ENCODE measurements around the gene CNGA3. TPM values are rescaled to one million over a fixed set of nuclear protein-coding genes. Genes with fewer than 3 reads are reported as not detected.

The CNGA3 gene
- not detected in 3 replicates for total RNA-seq
- long read RNA-seq: 0 reads

DNA sequence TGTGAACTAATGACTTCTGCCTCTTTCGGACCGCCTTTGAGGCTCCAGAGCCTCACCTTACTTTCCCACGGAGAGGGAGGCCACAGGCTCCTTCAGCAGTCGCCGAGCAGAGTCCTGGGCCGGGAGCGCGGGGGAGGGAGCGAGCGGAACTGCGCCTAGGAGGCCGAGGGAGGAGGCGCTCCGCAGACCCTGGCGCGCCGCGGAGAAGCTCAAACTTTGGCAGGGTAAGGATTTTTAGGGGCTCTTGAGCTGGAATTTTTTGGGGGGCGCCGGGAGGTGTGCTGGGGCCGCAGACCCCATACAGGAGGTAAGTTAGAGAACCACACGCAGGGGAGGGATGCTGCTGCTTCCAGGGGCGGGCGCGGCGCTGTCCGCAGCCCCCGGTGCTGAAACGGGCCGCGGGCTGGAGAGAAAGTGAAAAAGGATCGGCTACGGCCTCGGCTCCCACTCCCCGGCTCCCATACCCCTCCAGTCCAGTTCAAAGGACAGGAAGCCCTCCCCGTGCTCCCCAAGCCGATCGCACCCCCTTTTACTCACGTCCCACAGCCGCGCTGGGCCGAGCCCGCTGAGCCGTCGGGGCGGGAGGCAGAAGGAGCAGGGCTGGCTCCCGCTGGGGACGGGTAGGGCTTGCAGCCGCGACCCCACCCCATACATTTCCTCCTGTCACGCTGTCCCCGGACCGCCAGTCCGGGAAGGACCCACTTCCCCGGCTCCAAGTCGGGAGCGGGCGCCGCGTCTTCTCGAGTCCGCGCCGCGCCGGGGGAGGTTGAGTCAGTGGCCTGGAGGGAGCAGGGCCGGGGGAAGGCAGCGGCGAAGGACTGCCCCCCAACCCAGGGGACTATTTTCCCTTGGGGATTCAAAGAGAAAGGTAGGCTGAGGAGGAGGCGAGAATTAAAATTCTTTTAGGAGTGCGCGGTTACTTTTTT, at the start of gene CNGA3:
Gene CNGA3 (plus strand): TSS at position 146 of the 926 bp plus-strand sequence. CDS start 23,520 bp downstream, outside the sequence.
- H3K27me3 Mint-ChIP-seq (ENCODE audit: low read depth): peaks cover 70% of the 10 kb centered on the region
- no peak for DNase-seq (ENCODE audit: low spot score)
- H3K4me1 Mint-ChIP-seq (ENCODE audit: low read depth): peaks cover 8% of the 10 kb centered on the region

DNA sequence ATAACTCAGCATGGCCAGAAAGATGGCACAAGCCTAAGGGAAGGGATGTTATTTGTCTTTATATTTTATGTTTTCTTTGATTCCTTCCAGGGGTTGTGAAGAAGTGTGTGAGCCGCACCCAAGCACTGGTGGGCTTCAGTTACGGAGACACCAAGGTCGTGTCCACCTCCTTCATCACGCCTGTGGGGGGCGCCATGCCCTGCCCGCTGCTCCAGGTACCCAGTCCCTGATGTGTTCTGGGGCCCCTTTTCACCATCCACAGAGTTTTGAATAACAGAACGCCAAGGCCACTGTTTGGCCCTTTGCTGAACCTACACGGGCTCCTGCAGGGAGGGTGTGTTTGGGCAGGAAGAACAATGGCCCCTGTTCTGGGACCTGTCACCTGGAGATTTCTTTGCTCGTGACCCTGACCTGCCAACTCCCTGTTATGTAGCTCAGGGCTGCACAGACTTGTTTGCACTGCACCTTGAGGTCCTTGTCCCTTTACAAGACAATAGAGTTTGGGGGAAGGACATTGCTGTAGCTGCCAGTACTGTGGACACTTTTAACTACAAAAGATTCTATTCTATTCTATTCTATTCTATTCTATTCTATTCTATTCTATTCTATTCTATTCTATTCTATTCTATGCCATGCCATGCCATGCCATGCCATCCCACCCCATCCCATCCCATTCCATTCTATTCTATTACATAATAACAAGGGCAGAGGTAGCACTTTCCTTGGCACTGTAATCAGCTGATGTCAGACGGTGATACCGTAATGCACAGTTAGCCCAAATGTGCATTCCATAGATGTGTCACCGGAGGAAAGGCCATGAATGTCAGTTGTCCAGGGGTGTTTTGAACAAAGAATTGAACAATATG, 48.2 kb upstream of the CNGA3 start:
- H3K4me3 Mint-ChIP-seq (ENCODE audit: unreplicated experiment): no peak overlapping the region
- TF ChIP-seq, protein P1, sequence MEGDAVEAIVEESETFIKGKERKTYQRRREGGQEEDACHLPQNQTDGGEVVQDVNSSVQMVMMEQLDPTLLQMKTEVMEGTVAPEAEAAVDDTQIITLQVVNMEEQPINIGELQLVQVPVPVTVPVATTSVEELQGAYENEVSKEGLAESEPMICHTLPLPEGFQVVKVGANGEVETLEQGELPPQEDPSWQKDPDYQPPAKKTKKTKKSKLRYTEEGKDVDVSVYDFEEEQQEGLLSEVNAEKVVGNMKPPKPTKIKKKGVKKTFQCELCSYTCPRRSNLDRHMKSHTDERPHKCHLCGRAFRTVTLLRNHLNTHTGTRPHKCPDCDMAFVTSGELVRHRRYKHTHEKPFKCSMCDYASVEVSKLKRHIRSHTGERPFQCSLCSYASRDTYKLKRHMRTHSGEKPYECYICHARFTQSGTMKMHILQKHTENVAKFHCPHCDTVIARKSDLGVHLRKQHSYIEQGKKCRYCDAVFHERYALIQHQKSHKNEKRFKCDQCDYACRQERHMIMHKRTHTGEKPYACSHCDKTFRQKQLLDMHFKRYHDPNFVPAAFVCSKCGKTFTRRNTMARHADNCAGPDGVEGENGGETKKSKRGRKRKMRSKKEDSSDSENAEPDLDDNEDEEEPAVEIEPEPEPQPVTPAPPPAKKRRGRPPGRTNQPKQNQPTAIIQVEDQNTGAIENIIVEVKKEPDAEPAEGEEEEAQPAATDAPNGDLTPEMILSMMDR (IDR thresholded peaks at IDR 0.05): no peak
- no peaks in the 10 kb centered on the region for H3K36me3 Mint-ChIP-seq (ENCODE audit: low read depth)
- H3K27me3 Mint-ChIP-seq (ENCODE audit: low read depth): peaks cover 30% of the 10 kb centered on the region
- H3K4me1 Mint-ChIP-seq (ENCODE audit: low read depth): no peaks in the 10 kb centered on the region
- H3K27ac Mint-ChIP-seq (ENCODE audit: unreplicated experiment): no peak overlapping the region
- DNase-seq (ENCODE audit: low spot score): no peak
- no peaks in the 10 kb centered on the region for H3K9me3 Mint-ChIP-seq (ENCODE audit: low read depth)

More for the DNA sequence above, at the start of gene CNGA3:
- no peak within 1 kb of the TSS for H3K27ac Mint-ChIP-seq (ENCODE audit: unreplicated experiment)
- no peaks in the 10 kb centered on the region for H3K9me3 Mint-ChIP-seq (ENCODE audit: low read depth)
- no peaks in the 10 kb centered on the region for H3K36me3 Mint-ChIP-seq (ENCODE audit: low read depth)
- TF ChIP-seq, protein P1 (IDR thresholded peaks at IDR 0.05): no peak
- H3K4me3 Mint-ChIP-seq (ENCODE audit: unreplicated experiment): peak within 1 kb of the TSS; percentile 65

DNA sequence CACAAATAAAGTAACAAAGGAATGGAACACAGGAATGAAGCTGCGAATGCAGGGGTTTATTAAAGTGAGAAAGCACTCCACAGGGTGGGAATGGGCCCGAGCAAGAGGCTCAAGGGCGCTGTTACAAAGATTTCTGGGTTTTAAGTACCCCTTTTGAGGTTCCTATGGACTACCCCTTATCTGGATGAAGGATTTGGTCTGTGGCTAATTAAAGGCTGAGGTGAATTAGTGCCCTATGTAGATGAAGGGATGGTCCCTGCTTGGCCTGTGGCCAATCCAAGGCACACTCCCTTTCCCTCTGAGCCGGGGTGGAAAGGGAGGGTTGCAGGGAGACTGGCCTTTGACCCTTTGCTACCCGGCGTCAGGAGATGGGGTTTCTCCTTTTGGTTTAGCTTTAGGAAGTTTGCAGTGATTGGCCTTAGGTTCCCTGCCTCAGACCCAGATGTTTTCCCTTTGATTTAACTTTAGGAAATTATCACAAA, 47.5 kb upstream of the CNGA3 start:
- TF ChIP-seq, protein P1 (IDR thresholded peaks at IDR 0.05): no peak
- Mint-ChIP-seq H3K36me3 (ENCODE audit: low read depth) (no peaks in the 10 kb centered on the region), H3K4me1 (ENCODE audit: low read depth) (no peaks in the 10 kb centered on the region), H3K9me3 (ENCODE audit: low read depth) (no peaks in the 10 kb centered on the region), H3K27me3 (ENCODE audit: low read depth) (peaks cover 30% of the 10 kb centered on the region), H3K27ac (ENCODE audit: unreplicated experiment) (no peak overlapping the region), H3K4me3 (ENCODE audit: unreplicated experiment) (no peak overlapping the region)
- DNase-seq (ENCODE audit: low spot score): no peak

DNA sequence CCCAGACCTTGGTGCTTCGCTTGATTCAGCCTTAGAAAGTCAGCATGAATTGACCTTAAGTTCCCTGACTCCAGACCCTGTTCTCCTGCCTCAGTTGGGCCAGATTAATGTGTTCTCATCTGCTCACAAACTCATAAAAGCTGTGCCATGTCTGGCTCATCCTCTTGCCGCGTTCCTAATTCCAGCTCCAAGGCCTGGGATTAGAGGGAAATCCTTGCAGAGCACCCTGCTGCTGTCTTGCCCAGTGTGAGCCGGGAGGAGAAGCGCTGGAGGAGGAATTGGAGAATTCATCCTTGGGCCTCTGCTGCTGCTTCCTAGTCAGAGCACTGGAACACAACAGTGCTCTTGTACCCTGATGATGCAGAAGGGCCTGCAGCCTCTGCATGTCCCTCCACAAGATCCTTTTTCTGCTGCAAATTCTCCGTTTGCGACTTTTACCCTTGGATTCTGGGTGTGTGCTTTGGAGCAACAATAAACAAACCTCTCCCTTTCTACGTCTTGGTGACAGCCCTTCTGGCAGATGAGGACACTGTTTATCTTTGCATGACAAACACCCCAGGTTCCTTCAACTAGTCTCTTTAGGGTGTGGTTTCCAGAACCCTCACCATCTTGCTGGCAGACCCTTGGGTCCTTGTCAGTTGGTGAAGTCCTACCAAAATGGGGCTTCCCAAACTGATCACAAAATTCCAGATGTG, 46.9 kb upstream of the CNGA3 start:
- no peak for DNase-seq (ENCODE audit: low spot score)
- Mint-ChIP-seq H3K4me3 (ENCODE audit: unreplicated experiment) (no peak overlapping the region), H3K9me3 (ENCODE audit: low read depth) (no peaks in the 10 kb centered on the region), H3K27me3 (ENCODE audit: low read depth) (peaks cover 30% of the 10 kb centered on the region), H3K4me1 (ENCODE audit: low read depth) (no peaks in the 10 kb centered on the region), H3K36me3 (ENCODE audit: low read depth) (no peaks in the 10 kb centered on the region), H3K27ac (ENCODE audit: unreplicated experiment) (no peak overlapping the region)
- TF ChIP-seq, protein P1 (IDR thresholded peaks at IDR 0.05): no peak
